GM08714 (cell line): ENCODE data around the gene PRRT2.
"Not testable (repeated sequence)": the region's sequence is repeated elsewhere in the genome, so short reads cannot be mapped to it uniquely, and the experiment has no call there.

Source experiments
- H3K4me3 ChIP-seq: fragments of 200-500 bp; sonication (Bioruptor generic); 2 replicates; pipeline ENCODE4 v1.5.1; 2014; ENCODE audit warnings: mild to moderate bottlenecking, low read length, inconsistent platforms
- ZNF274 ChIP-seq: IDR thresholded peaks from 2 replicates; pipeline ENCODE4 v1.6.1; 2012; ENCODE audit warnings: mild to moderate bottlenecking, low read depth, low read length

The PRRT2 gene

GRCh38 chr16:29784157-29784556 lies 27.8 kb upstream of the PRRT2 start:
- H3K4me3 ChIP-seq = no peak overlapping the region
- TF ChIP-seq ZNF274 = no peak

- H3K4me3 ChIP-seq = no peak overlapping the region
- no peak for TF ChIP-seq ZNF274
Observed at GRCh38 chr16:29784901-29785500, 27.0 kb upstream of the PRRT2 start.

GRCh38 chr16:29787155-29787554 lies 24.8 kb upstream of the PRRT2 start:
- H3K4me3 ChIP-seq = not testable (repeated sequence)

- no peak for TF ChIP-seq ZNF274
- H3K4me3 ChIP-seq = peak overlapping the region; percentile 51; the same call in 1 of the 2 replicates
Observed at GRCh38 chr16:29789775-29790182, 22.2 kb upstream of the PRRT2 start.

- TF ChIP-seq ZNF274 = no peak
- peak within 1 kb of the TSS; percentile 76 for H3K4me3 ChIP-seq
Observed at GRCh38 chr16:29790183-29790948, 21.6 kb upstream of the PRRT2 start, which contains the start of gene KIF22. Gene KIF22, plus strand, starts transcription at chr16:29790751. Its CDS starts 9 bp downstream, at chr16:29790760.

GRCh38 chr16:29790949-29791844 lies 20.8 kb upstream of the PRRT2 start:
- no peak for TF ChIP-seq ZNF274
- H3K4me3 ChIP-seq = peak overlapping the region; percentile 76

GRCh38 chr16:29791845-29792807 lies 19.9 kb upstream of the PRRT2 start:
- no peak for TF ChIP-seq ZNF274
- peak overlapping the region; percentile 76 for H3K4me3 ChIP-seq

- H3K4me3 ChIP-seq = not testable (repeated sequence)
Observed at GRCh38 chr16:29793153-29793552, 18.8 kb upstream of the PRRT2 start.

- no peak overlapping the region for H3K4me3 ChIP-seq
- no peak for TF ChIP-seq ZNF274
Observed at GRCh38 chr16:29794231-29794710, 17.7 kb upstream of the PRRT2 start.

GRCh38 chr16:29802416-29802935 lies 9.5 kb upstream of the PRRT2 start:
- no peak for TF ChIP-seq ZNF274
- H3K4me3 ChIP-seq = no peak overlapping the region

GRCh38 chr16:29804020-29804419 lies 8.0 kb upstream of the PRRT2 start:
- no peak overlapping the region for H3K4me3 ChIP-seq
- TF ChIP-seq ZNF274 = no peak

- TF ChIP-seq ZNF274 = no peak
- H3K4me3 ChIP-seq = peak overlapping the region; percentile 78
Observed at GRCh38 chr16:29804455-29805231, 7.3 kb upstream of the PRRT2 start.
